ENCODE measurements around the gene NOTCH1.

NOTCH1 gene

DNA sequence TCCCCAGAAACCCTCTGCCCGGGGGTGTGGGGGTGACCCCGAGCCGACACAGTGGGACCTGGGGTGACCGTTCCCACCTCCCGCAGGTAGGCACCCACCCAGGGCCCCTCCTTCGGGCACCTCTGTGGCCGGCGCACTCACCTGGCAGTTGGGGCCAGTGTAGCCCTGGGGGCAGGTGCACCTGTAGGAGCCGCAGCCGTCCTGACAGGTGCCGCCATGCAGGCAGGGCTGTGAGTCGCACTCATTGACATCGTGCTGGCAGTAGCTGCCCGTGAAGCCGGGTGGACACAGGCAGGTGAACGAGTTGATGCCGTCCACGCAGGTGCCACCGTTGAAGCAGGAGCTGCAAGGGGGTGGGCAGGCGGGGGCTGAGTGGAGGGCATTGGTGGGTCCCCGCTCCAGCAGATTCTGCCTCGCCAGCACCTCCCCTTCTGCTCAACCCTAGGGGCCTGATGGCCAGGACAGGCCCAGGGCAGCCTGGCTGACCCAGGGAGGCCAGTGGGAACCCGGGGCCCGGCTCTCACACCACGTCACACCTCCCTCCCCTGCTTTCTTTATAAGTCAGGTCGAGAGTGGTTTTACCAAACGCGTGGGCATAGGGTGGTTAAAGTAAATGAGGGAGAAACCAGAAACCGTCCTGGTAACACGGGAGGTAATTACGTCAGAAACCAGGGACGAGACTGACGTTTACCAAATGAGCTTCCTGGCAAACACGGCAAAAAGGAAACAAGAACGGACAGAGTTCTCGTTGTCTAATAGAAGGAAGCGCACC lies 36.9 kb downstream of the NOTCH1 start:
- H3K4me1 ChIP-seq (ENCODE audit: low read length), result no peaks in the 10 kb centered on the region
- no peak overlapping the region for H3K27ac ChIP-seq (ENCODE audit: low read length)
- H3K9me2 ChIP-seq (replicated peaks; ENCODE audit: insufficient read depth, low read length), result no peaks in the 10 kb centered on the region
- H2AFZ ChIP-seq (ENCODE audit: low read length), result no peak overlapping the region
- H3K9me3 ChIP-seq (replicated peaks; ENCODE audit: insufficient read depth, low read length), result no peaks in the 10 kb centered on the region
- no peak overlapping the region for H3K4me2 ChIP-seq (ENCODE audit: low read depth, low read length)
- H4K20me1 ChIP-seq (ENCODE audit: insufficient read depth, low read length), result no peaks in the 10 kb centered on the region
- no peak for DNase-seq
- TF ChIP-seq EZH2 (optimal IDR thresholded peaks at IDR 0.05; ENCODE audit: low read depth, low read length) (no peak), CTCF (IDR thresholded peaks at IDR 0.05; ENCODE audit: low read length) (no peak), EZH2phosphoT487 (IDR thresholded peaks at IDR 0.05; ENCODE audit: low read length) (no peak)
- no peak overlapping the region for H3K4me3 ChIP-seq (ENCODE audit: low read length)
- H3K9ac ChIP-seq (ENCODE audit: low read length), result no peak overlapping the region
- H3K36me3 ChIP-seq (replicated peaks; ENCODE audit: insufficient read depth, low read length), result no peaks in the 10 kb centered on the region
- H3K27me3 ChIP-seq (replicated peaks; ENCODE audit: insufficient read depth, low read length), result no peaks in the 10 kb centered on the region
- H3K79me2 ChIP-seq (ENCODE audit: low read length), result no peaks in the 10 kb centered on the region
- H3F3A ChIP-seq (ENCODE audit: insufficient read depth, low read length), result no peaks in the 10 kb centered on the region

DNA sequence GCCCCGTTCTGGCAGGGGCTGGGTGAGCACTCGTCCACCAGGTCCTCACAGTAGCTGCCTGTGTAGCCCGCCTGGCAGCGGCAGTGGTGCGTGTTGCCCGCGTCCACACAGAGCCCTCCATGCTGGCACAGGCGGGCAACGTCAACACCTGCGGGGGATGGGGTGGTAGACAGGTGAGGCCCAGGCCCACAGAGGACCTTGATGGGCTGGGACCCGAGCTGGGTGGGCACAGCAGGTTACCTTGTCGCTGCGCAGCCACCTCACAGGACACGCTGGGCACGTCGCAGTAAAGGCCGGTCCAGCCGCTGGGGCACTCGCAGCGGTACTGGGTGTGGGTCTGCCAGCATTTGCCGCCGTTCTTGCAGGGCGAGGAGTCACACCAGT lies 37.9 kb downstream of the NOTCH1 start:
- Histone ChIP-seq H3K27me3 (replicated peaks; ENCODE audit: insufficient read depth, low read length) (no peaks in the 10 kb centered on the region), H4K20me1 (ENCODE audit: insufficient read depth, low read length) (no peaks in the 10 kb centered on the region), H3K36me3 (replicated peaks; ENCODE audit: insufficient read depth, low read length) (no peaks in the 10 kb centered on the region)

GRCh38 chr9:136507221-136507991 lies 38.4 kb downstream of the NOTCH1 start:
- Histone ChIP-seq H3K27ac (ENCODE audit: low read length) (no peak overlapping the region), H3K27me3 (replicated peaks; ENCODE audit: insufficient read depth, low read length) (no peaks in the 10 kb centered on the region), H3K36me3 (replicated peaks; ENCODE audit: insufficient read depth, low read length) (no peaks in the 10 kb centered on the region), H3F3A (ENCODE audit: insufficient read depth, low read length) (no peaks in the 10 kb centered on the region), H3K79me2 (ENCODE audit: low read length) (no peaks in the 10 kb centered on the region), H3K9me3 (replicated peaks; ENCODE audit: insufficient read depth, low read length) (no peaks in the 10 kb centered on the region), H3K4me1 (ENCODE audit: low read length) (no peaks in the 10 kb centered on the region), H3K4me3 (ENCODE audit: low read length) (no peak overlapping the region), H3K9ac (ENCODE audit: low read length) (no peak overlapping the region), H4K20me1 (ENCODE audit: insufficient read depth, low read length) (no peaks in the 10 kb centered on the region), H3K9me2 (replicated peaks; ENCODE audit: insufficient read depth, low read length) (no peaks in the 10 kb centered on the region), H2AFZ (ENCODE audit: low read length) (no peak overlapping the region), H3K4me2 (ENCODE audit: low read depth, low read length) (no peak overlapping the region)
- TF ChIP-seq EZH2 (optimal IDR thresholded peaks at IDR 0.05; ENCODE audit: low read depth, low read length) (no peak), EZH2phosphoT487 (IDR thresholded peaks at IDR 0.05; ENCODE audit: low read length) (no peak), CTCF (IDR thresholded peaks at IDR 0.05; ENCODE audit: low read length) (no peak)
- DNase-seq, result no peak

More for the DNA sequence above, 37.9 kb downstream of the NOTCH1 start:
- H3F3A ChIP-seq (ENCODE audit: insufficient read depth, low read length), result no peaks in the 10 kb centered on the region
- H3K4me3 ChIP-seq (ENCODE audit: low read length), result no peak overlapping the region
- H3K9me3 ChIP-seq (replicated peaks; ENCODE audit: insufficient read depth, low read length), result no peaks in the 10 kb centered on the region
- H3K79me2 ChIP-seq (ENCODE audit: low read length), result no peaks in the 10 kb centered on the region
- H3K27ac ChIP-seq (ENCODE audit: low read length), result no peak overlapping the region
- H3K9me2 ChIP-seq (replicated peaks; ENCODE audit: insufficient read depth, low read length), result no peaks in the 10 kb centered on the region
- DNase-seq, result no peak
- H2AFZ ChIP-seq (ENCODE audit: low read length), result no peak overlapping the region
- no peaks in the 10 kb centered on the region for H3K4me1 ChIP-seq (ENCODE audit: low read length)
- no peak overlapping the region for H3K9ac ChIP-seq (ENCODE audit: low read length)
- no peak for TF ChIP-seq EZH2phosphoT487 (IDR thresholded peaks at IDR 0.05; ENCODE audit: low read length)
- no peak overlapping the region for H3K4me2 ChIP-seq (ENCODE audit: low read depth, low read length)
